K562 (cell line): ENCODE data around the gene SUPT7L. TPM values are rescaled to one million over a fixed set of nuclear protein-coding genes. Genes with fewer than 3 reads are reported as not detected.

ENCODE experiments used
- ATAC-seq: fragments of 200-7000 bp; cut with Tn5 transposase; 3 replicates; pipeline ENCODE4 v1.9.1; 2020; ENCODE audit warnings: moderate library complexity
- BruUV-seq: library from RNA; stranded (reverse); fragments of 400-500 nt; replicated peaks from 2 replicates; lab custom pipeline; 2021; lab: Mats Ljungman, UMichigan
- CTCF ChIA-PET: fragments of 300-600 bp; formaldehyde crosslinking; extraction: SDS; loops from one replicate; lab custom pipeline; 2021; ENCODE audit warnings: low intra/inter-chr PET ratio; lab: Yijun Ruan, JAX
- POLR2A ChIA-PET: fragments of 300-600, 350-650 bp; sonication (Branson Sonifier 250); formaldehyde crosslinking; extraction: SDS; loops from one replicate; lab custom pipeline; 2021; ENCODE audit warnings: antibody characterized with exemption, inconsistent platforms; lab: Yijun Ruan, JAX
- DNase-seq, 4 experiments: peaks; one replicate each; pipeline versions ENCODE4 v3.0.0 to v3.0.0-alpha.2; 2011 to 2018; ENCODE audit warnings: low spot score in 3 of 4, mixed read lengths in 3 of 4; ENCODE audit errors: extremely low read depth in 1 of 4
- FAIRE-seq: peaks from 2 replicates; lab custom pipeline; 2011; peaks lifted over from hg19 to GRCh38; lab: Jason Lieb, UNC
- H2AFZ ChIP-seq: 2 replicates; pipeline ENCODE4 v1.6.0; 2011; ENCODE audit warnings: low read depth, low read length, control low read depth, inconsistent platforms
- H3K27ac ChIP-seq: fragments of 200-600 bp; 3 replicates; pipeline ENCODE4 v1.8.0; 2011; ENCODE audit warnings: low read depth, mild to moderate bottlenecking, control low read depth, inconsistent platforms, low read length, moderate library complexity, mixed read lengths; ENCODE audit errors: extremely low read depth
- H3K27me3 ChIP-seq, 2 experiments: fragments of 300-600 bp in 1 of 2; 2 replicates in 1 of 2; 3 replicates in 1 of 2; pipeline versions ENCODE4 v1.6.0 to v1.8.0; 2011; ENCODE audit warnings: inconsistent platforms in 2 of 2, low read length in 2 of 2, mild to moderate bottlenecking in 1 of 2, mixed read lengths in 1 of 2, moderate library complexity in 1 of 2; ENCODE audit not compliant: control insufficient read depth in 2 of 2, insufficient read depth in 2 of 2
- H3K36me3 ChIP-seq: fragments of 300-600 bp; 3 replicates; pipeline ENCODE4 v1.8.0; 2011; ENCODE audit warnings: mild to moderate bottlenecking, low read length, inconsistent platforms; ENCODE audit not compliant: control insufficient read depth, insufficient read depth
- H3K4me1 ChIP-seq, 2 experiments: fragments of 200-600 bp in 1 of 2; replicated peaks in 1 of 2; 2 replicates in 1 of 2; 3 replicates in 1 of 2; pipeline versions ENCODE4 v1.5.1 to v1.8.0; 2011; ENCODE audit warnings: inconsistent platforms in 2 of 2, low read length in 2 of 2, mild to moderate bottlenecking in 1 of 2, mixed read lengths in 1 of 2, moderate library complexity in 1 of 2; ENCODE audit not compliant: control insufficient read depth in 2 of 2, insufficient read depth in 2 of 2
- H3K4me2 ChIP-seq: 2 replicates; pipeline ENCODE4 v1.6.1; 2011; ENCODE audit warnings: low read length, control low read depth, inconsistent platforms, mixed read lengths; ENCODE audit not compliant: insufficient read depth
- H3K4me3 ChIP-seq: fragments of 200-600 bp; sonication (generic), shearing (Covaris generic); 2 replicates; pipeline ENCODE4 v1.5.1; 2016; ENCODE audit warnings: control low read depth, inconsistent platforms
- H3K79me2 ChIP-seq: fragments of 200-600 bp; 3 replicates; pipeline ENCODE4 v1.8.0; 2011; ENCODE audit warnings: low read length, inconsistent platforms; ENCODE audit not compliant: control insufficient read depth, insufficient read depth
- H3K9ac ChIP-seq, 2 experiments: 2 replicates each; pipeline versions ENCODE4 v1.6.0 to v1.6.1; 2011; ENCODE audit warnings: low read depth in 2 of 2, low read length in 2 of 2, control low read depth in 1 of 2, inconsistent platforms in 1 of 2, mild to moderate bottlenecking in 1 of 2, mixed read lengths in 1 of 2; ENCODE audit not compliant: insufficient read depth in 1 of 2
- H3K9me1 ChIP-seq: one replicate; pipeline ENCODE4 v1.6.0; 2011; ENCODE audit warnings: inconsistent platforms, mild to moderate bottlenecking, low read length, moderate library complexity; ENCODE audit not compliant: control insufficient read depth, insufficient read depth
- H3K9me3 ChIP-seq: replicated peaks from 2 replicates; pipeline ENCODE4 v1.5.1; 2011; ENCODE audit warnings: low read depth, low read length, inconsistent platforms; ENCODE audit not compliant: control insufficient read depth, insufficient read depth
- H4K20me1 ChIP-seq: replicated peaks from 2 replicates; pipeline ENCODE4 v1.6.1; 2011; ENCODE audit warnings: low read length, inconsistent platforms, mixed read lengths; ENCODE audit not compliant: control insufficient read depth, insufficient read depth
- CAMTA2 ChIP-seq: fragments of 250-450 bp; sonication (Bioruptor Pico); conservative IDR thresholded peaks from 2 replicates; pipeline ENCODE4 v1.5.1; 2022
- MCM5 ChIP-seq: fragments of 450-650 bp; IDR thresholded peaks from 2 replicates; pipeline ENCODE4 v1.6.1; 2016; ENCODE audit warnings: low read depth
- MEF2A ChIP-seq: IDR thresholded peaks from 2 replicates; pipeline ENCODE4 v1.6.1; 2011; ENCODE audit warnings: low read depth, mild to moderate bottlenecking, low read length, moderate library complexity; ENCODE audit not compliant: control insufficient read depth
- MEF2D ChIP-seq: conservative IDR thresholded peaks from 2 replicates; pipeline ENCODE4 v1.6.1; 2016; ENCODE audit warnings: low read depth, missing genetic modification characterization, missing compliant biosample characterization
- PHF21A ChIP-seq: fragments of 450-650 bp; IDR thresholded peaks from 2 replicates; pipeline ENCODE4 v1.6.1; 2017; ENCODE audit warnings: low read depth, borderline replicate concordance
- POLR2G ChIP-seq: fragments of 200-400 bp; formaldehyde crosslinking; IDR thresholded peaks from 2 replicates; pipeline ENCODE4 v1.6.1; 2017; ENCODE audit warnings: low read depth, mild to moderate bottlenecking, antibody characterized with exemption, low read length, moderate library complexity
- SP1 ChIP-seq: sonication (generic); formaldehyde crosslinking; IDR thresholded peaks from 2 replicates; pipeline ENCODE4 v1.8.1; 2022; ENCODE audit warnings: mild to moderate bottlenecking, missing genetic modification reagents
- TBL1XR1 ChIP-seq, 2 experiments: IDR thresholded peaks; 2 replicates each; pipeline ENCODE4 v1.6.1; 2012; ENCODE audit warnings: improper control_type of control experiment in 2 of 2, low read length in 2 of 2, mild to moderate bottlenecking in 1 of 2
- ZFP36 ChIP-seq: fragments of 150-350 bp; IDR thresholded peaks from 2 replicates; pipeline ENCODE4 v1.6.1; 2018; ENCODE audit warnings: low read length, low read depth; ENCODE audit not compliant: partially characterized antibody
- ZNF197 ChIP-seq: fragments of 200-800 bp; sonication (Bioruptor generic); IDR thresholded peaks from 2 replicates; pipeline ENCODE4 v1.6.1; 2016; ENCODE audit warnings: low read depth, missing genetic modification characterization, missing compliant biosample characterization
- in situ Hi-C: fragments of 300-500 bp; cut with MboI; formaldehyde crosslinking; loops from 4 replicates; pipeline ENCODE4 v1.15.0; 2018; ENCODE audit warnings: inconsistent platforms, mixed read lengths
- intact Hi-C: fragments of 100-400 bp; cut with micrococcal nuclease; formaldehyde crosslinking; loops from 2 replicates; pipeline ENCODE4 v1.14.2; 2022
- polyA plus RNA-seq, 8 experiments: library from polyadenylated mRNA; depleted of rRNA in 4 of 8; stranded (reverse) in 5 of 8; unstranded in 3 of 8; fragments of >200 nt; fragmentation: Nextera tagmentation in 2 of 8; fragmentation: Illumina TruSeq in 1 of 8; extraction: Ambion mirVana in 2 of 8; extraction: Trizol in 1 of 8; gene quantifications; 2 replicates each; pipeline versions ENCODE4 v1.2.1 to v1.2.3, GENCODE V29; 2011 to 2014; ENCODE audit warnings: inconsistent platforms in 1 of 8, missing spikeins in 1 of 8
- total RNA-seq, 7 experiments: library from RNA; depleted of rRNA in 6 of 7; stranded (reverse); fragments of >200 nt in 6 of 7; fragmentation: Illumina TruSeq in 2 of 7; extraction: Trizol in 2 of 7; gene quantifications; 2 replicates each; pipeline versions ENCODE4 v1.2.1 to v1.2.3, GENCODE V29; 2011 to 2021; ENCODE audit warnings: low replicate concordance in 1 of 7
- TF ChIP-seq, protein P1 (sequence below): sonication (generic); formaldehyde crosslinking; IDR thresholded peaks from 2 replicates; pipeline ENCODE4 v1.8.0; 2022; ENCODE audit warnings: missing genetic modification reagents, mild to moderate bottlenecking, borderline replicate concordance
- TF ChIP-seq, protein P2 (sequence below): sonication (generic); formaldehyde crosslinking; IDR thresholded peaks from 2 replicates; pipeline ENCODE4 v1.4.0; 2020; ENCODE audit warnings: mild to moderate bottlenecking, missing genetic modification reagents
- TF ChIP-seq, protein P3 (sequence below): fragments of 450-650 bp; IDR thresholded peaks from 2 replicates; pipeline ENCODE4 v1.6.1; 2016; ENCODE audit warnings: antibody characterized with exemption

SUPT7L gene
- total and polyA plus RNA-seq, 9 of the 15 experiments (the other 6 are each of a cell fraction or from before 2014, with no cell fraction given): 22.0 to 72.8 (median 40.2) TPM

DNA sequence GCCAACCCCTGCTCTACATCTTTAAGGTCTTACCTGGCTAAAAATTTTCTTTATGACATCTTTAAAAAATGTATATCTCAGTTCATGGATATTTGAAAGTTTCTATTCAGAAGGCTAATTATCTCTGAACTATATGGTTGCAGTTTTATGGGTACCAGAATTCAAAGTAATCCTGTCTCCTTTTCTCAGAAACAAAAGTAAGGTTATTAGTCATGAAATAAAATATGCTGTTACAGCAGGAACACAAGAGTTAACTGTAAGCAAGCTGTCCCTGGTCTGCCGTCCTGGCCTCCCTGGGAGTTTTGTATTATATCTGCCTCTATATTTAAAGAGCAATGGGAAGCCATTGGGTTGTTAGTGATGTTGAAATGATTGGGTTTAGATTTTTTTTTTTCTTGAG is 34.2 kb upstream of the SUPT7L start (continued):
- no peak for TF ChIP-seq ZFP36
- TF ChIP-seq MCM5: no peak
- no peak for TF ChIP-seq MEF2D (tag)
- TF ChIP-seq CAMTA2: no peak
- TF ChIP-seq, protein P1, sequence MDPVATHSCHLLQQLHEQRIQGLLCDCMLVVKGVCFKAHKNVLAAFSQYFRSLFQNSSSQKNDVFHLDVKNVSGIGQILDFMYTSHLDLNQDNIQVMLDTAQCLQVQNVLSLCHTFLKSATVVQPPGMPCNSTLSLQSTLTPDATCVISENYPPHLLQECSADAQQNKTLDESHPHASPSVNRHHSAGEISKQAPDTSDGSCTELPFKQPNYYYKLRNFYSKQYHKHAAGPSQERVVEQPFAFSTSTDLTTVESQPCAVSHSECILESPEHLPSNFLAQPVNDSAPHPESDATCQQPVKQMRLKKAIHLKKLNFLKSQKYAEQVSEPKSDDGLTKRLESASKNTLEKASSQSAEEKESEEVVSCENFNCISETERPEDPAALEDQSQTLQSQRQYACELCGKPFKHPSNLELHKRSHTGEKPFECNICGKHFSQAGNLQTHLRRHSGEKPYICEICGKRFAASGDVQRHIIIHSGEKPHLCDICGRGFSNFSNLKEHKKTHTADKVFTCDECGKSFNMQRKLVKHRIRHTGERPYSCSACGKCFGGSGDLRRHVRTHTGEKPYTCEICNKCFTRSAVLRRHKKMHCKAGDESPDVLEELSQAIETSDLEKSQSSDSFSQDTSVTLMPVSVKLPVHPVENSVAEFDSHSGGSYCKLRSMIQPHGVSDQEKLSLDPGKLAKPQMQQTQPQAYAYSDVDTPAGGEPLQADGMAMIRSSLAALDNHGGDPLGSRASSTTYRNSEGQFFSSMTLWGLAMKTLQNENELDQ (CRISPR knock-in tag): no peak
- TF ChIP-seq PHF21A: no peak
- no peak for TF ChIP-seq TBL1XR1 (IDR thresholded peaks at IDR 0.05; ENCODE audit: low read length in 2 of 2)

DNA sequence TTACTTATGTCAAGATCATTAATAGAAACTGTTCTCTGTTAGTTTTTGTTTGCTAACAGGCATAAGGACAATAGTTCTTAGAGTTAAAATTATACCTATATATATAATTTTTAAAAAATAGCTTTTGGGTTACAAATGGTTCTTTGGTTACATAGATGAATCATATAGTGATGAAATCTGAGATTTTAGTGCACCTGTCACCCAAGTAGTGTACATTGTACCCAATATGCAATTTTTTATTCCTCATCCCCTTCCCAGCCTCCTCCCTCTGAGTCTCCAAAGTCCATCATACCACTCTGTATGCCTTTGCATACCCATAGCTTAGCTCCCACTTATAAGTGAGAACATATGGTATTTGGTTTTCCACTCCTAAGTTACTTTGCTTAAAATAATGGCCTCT is 26.6 kb upstream of the SUPT7L start:
- Histone ChIP-seq H3K27ac (no peak overlapping the region), H3K27me3 (no peaks in the 10 kb centered on the region), H4K20me1 (no peaks in the 10 kb centered on the region), H3K36me3 (peaks cover 41% of the 10 kb centered on the region), H3K4me1 (no peaks in the 10 kb centered on the region), H3K4me3 (no peak overlapping the region), H3K9me1 (no peaks in the 10 kb centered on the region), H2AFZ (no peak overlapping the region), H3K4me2 (no peak overlapping the region), H3K79me2 (no peaks in the 10 kb centered on the region), H3K9me3 (no peaks in the 10 kb centered on the region), H3K9ac (no peak overlapping the region)
- BruUV-seq: no TSS peak
- FAIRE-seq: no peak
- DNase-seq: no peak
- no peak for TF ChIP-seq SP1
- TF ChIP-seq, protein P2, sequence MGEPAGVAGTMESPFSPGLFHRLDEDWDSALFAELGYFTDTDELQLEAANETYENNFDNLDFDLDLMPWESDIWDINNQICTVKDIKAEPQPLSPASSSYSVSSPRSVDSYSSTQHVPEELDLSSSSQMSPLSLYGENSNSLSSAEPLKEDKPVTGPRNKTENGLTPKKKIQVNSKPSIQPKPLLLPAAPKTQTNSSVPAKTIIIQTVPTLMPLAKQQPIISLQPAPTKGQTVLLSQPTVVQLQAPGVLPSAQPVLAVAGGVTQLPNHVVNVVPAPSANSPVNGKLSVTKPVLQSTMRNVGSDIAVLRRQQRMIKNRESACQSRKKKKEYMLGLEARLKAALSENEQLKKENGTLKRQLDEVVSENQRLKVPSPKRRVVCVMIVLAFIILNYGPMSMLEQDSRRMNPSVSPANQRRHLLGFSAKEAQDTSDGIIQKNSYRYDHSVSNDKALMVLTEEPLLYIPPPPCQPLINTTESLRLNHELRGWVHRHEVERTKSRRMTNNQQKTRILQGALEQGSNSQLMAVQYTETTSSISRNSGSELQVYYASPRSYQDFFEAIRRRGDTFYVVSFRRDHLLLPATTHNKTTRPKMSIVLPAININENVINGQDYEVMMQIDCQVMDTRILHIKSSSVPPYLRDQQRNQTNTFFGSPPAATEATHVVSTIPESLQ (CRISPR knock-in tag): no peak
- TF ChIP-seq POLR2G: no peak
- TF ChIP-seq, protein P3, sequence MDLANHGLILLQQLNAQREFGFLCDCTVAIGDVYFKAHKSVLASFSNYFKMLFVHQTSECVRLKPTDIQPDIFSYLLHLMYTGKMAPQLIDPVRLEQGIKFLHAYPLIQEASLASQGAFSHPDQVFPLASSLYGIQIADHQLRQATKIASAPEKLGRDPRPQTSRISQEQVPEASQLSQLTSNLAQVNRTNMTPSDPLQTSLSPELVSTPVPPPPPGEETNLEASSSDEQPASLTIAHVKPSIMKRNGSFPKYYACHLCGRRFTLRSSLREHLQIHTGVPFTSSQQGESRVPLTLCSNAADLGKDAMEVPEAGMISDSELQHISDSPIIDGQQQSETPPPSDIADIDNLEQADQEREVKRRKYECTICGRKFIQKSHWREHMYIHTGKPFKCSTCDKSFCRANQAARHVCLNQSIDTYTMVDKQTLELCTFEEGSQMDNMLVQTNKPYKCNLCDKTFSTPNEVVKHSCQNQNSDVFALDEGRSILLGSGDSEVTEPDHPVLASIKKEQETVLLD: no peak
- no peak for TF ChIP-seq ZNF197 (CRISPR knock-in tag)
- no peak for TF ChIP-seq MEF2A
- ChIA-PET CTCF (interaction anchor here (0.6 kb wide), 1 partner anchor 81 kb away, joined by 4 read pairs; the partner anchor contains the start of gene MRPL33), POLR2A (interaction anchor here (0.6 kb wide), 1 partner anchor 644 kb away, joined by 4 read pairs; no protein-coding TSS in a partner anchor)
- no peak for ATAC-seq
- in situ Hi-C loops (no loop called here), intact Hi-C loops (no loop called here)
